Lower lobe of right lung (tissue), 2 donors: ENCODE data around the gene CATSPERD. TPM values are rescaled to one million over a fixed set of nuclear protein-coding genes. Genes with fewer than 3 reads are reported as not detected.
"Not testable (repeated sequence)": the region's sequence is repeated elsewhere in the genome, so short reads cannot be mapped to it uniquely, and the experiment has no call there.

Experiments
- ATAC-seq, 2 donors: fragments of 200-7000 bp; cut with Tn5 transposase; one replicate each; pipeline ENCODE4 v1.9.1; 2020 to 2022; ENCODE audit warnings: mild to moderate bottlenecking in 2 of 2, moderate library complexity in 2 of 2
- DNase-seq: peaks from one replicate; pipeline ENCODE4 v3.0.0-alpha.2; 2020
- H3K27ac ChIP-seq: fragments of 200-600 bp; one replicate; pipeline ENCODE4 v1.8.0; 2022
- H3K27me3 ChIP-seq: fragments of 200-600 bp; one replicate; pipeline ENCODE4 v1.8.0; 2022; ENCODE audit warnings: low read depth
- H3K36me3 ChIP-seq: fragments of 200-600 bp; one replicate; pipeline ENCODE4 v1.8.0; 2022; ENCODE audit warnings: mild to moderate bottlenecking
- H3K4me1 ChIP-seq: fragments of 200-600 bp; one replicate; pipeline ENCODE4 v1.8.0; 2022
- H3K4me3 ChIP-seq: fragments of 200-600 bp; one replicate; pipeline ENCODE4 v1.8.0; 2022; ENCODE audit warnings: mild to moderate bottlenecking
- H3K9me3 ChIP-seq: fragments of 200-600 bp; one replicate; pipeline ENCODE4 v1.8.0; 2022
- intact Hi-C: fragments of 100-400 bp; cut with DNase I; formaldehyde crosslinking; loops from one replicate; pipeline ENCODE4 v1.11.0; 2022
- total RNA-seq: library from RNA; stranded (reverse); fragmentation: NEBNext Ultra II Directional; extraction: Animal tissue kit (Norgen Biotek cat#: 25700); gene quantifications from one replicate; pipeline ENCODE4 v1.2.1, GENCODE V29; 2021
- TF ChIP-seq, protein P1 (sequence below): fragments of 200-600 bp; IDR thresholded peaks from one replicate; pipeline ENCODE4 v1.8.0; 2022; ENCODE audit warnings: antibody characterized with exemption, mild to moderate bottlenecking
- donor health status: DM: no; HTN: yes; CAD: no; lungs with severe emphysema.

CATSPERD gene
- total RNA-seq, 1 donor from 2014 or later: 6.4 TPM

DNA sequence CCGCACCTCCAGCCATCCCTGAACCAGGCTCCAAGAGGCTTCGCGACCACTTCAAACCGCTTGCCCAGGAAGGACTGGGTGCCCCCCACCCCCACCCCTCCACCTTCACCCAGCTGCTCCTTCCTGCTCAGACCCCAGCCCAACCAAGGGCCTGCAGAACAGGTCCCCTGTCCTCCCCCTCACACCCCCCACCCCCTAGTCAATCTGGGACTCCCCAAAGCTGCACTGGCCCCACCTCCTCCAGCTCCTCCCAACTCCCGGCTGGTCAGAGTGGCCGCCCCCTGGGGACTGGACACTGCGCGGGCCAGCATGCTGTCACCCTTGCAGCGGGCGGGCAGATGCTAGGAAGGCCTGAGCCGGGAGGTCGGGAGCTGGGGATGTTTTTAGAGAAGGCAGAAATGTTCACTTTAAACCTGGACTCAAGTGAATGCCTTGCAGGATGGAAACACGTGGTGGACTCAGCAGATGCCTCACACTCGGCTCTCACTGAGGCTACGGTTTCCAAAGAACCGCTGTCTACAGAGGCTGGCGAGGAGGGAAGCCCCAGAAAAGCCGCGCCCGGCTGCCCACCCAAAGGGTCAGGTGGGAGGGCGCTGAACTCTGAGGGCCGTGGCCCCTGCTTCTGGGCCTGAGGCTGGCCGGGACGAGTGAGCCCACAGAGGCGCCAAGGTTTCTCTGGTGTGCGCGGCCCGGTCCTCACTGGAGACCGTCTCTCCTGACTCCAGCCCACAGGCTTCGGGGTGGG is 22.4 kb upstream of the CATSPERD start:
- intact Hi-C loops: no loop called here
- H3K36me3 ChIP-seq: peaks cover 78% of the 10 kb centered on the region
- no peak for DNase-seq

DNA sequence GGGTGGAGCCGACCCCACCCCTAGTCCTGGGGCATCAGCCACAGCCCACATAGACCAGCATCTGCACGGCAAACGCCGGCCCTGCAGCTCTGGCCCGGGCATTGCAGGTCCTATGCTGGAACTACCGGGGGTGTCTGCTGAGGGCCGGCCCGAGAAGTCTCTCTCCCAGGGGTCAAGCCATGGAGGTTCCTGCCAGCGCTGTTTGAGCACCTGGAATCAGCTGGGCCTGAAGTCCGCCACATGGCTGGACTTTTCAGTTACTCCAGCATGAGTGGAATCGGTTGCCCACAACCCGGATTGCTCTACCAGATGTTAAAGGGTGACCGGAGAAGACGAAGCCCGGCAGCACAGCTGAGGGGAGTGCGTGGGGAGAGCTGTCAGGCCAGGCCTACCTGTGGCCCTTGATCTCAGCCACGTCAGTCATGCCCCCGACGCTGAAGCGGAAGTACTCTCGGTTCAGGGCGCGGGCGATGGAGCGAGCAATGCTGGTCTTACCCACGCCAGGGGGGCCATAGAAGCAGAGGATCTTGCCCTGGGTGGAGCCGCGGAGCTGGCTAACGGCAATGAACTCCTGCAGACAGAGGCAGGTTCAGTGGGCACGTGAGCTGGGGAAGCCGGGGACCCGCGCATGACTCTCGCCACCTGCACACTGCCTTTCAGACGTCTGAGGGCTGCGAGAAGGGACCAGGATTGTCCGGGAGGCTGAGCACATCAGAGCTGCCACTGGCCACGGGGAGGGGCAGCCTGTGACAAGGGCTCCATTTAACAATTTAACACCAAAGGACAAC is 21.6 kb upstream of the CATSPERD start:
- ATAC-seq (no peak), DNase-seq (no peak)
- Histone ChIP-seq H3K27ac (no peak overlapping the region), H3K4me3 (no peak overlapping the region), H3K27me3 (no peaks in the 10 kb centered on the region), H3K36me3 (peaks cover 78% of the 10 kb centered on the region), H3K4me1 (no peaks in the 10 kb centered on the region), H3K9me3 (no peaks in the 10 kb centered on the region)
- TF ChIP-seq, protein P1, sequence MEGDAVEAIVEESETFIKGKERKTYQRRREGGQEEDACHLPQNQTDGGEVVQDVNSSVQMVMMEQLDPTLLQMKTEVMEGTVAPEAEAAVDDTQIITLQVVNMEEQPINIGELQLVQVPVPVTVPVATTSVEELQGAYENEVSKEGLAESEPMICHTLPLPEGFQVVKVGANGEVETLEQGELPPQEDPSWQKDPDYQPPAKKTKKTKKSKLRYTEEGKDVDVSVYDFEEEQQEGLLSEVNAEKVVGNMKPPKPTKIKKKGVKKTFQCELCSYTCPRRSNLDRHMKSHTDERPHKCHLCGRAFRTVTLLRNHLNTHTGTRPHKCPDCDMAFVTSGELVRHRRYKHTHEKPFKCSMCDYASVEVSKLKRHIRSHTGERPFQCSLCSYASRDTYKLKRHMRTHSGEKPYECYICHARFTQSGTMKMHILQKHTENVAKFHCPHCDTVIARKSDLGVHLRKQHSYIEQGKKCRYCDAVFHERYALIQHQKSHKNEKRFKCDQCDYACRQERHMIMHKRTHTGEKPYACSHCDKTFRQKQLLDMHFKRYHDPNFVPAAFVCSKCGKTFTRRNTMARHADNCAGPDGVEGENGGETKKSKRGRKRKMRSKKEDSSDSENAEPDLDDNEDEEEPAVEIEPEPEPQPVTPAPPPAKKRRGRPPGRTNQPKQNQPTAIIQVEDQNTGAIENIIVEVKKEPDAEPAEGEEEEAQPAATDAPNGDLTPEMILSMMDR: no peak
- intact Hi-C loops: no loop called here

More for the DNA sequence above, 22.4 kb upstream of the CATSPERD start:
- Histone ChIP-seq H3K4me3 (no peak overlapping the region), H3K9me3 (no peaks in the 10 kb centered on the region), H3K4me1 (no peaks in the 10 kb centered on the region), H3K27me3 (no peaks in the 10 kb centered on the region), H3K27ac (no peak overlapping the region)
- TF ChIP-seq, protein P1: no peak
- ATAC-seq: no peak

DNA sequence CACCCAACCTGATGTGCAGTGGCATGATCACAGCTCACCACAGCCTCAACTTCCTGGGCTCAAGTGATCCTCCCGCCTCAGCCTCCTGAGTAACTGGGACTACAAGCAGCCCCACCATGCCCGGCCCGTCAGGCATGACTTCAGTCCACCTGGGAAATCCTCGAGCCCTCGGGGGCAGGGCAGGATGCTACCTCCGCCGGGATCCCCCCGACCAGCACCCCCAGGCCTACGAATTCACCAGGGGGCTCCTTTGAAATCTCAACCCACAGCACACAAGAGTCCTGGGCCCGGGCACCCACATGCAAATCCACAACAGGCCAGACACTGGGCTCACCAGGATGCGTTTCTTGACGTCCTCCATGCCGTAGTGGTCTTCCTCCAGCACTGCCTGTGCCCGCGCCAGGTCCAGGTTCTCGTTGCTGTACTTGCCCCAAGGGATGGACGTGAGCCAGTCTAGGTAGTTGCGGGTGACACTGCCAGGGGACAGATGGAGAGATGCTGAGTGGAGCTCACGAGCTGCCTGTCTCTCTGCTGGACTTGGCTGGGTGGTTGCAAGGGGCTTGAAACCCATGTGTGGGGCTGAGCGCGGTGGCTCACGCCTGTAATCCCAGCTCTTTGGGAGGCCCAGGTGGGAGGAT is 19.9 kb upstream of the CATSPERD start:
- intact Hi-C loops: no loop called here
- no peak for DNase-seq

DNA sequence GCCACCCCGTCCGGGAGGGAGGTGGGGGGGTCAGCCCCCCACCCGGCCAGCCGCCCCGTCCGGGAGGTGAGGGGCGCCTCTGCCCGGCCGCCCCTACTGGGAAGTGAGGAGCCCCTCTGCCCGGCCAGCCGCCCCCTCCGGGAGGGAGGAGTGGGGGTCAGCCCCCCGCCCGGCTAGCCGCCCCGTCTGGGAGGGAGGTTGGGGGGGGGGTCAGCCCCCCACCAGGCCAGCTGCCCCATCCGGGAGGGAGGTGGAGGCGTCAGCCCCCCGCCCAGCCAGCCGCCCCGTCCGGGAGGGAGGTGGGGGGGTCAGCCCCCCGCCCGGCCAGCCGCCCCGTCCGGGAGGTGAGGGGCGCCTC is 18.4 kb upstream of the CATSPERD start:
- H3K4me3 ChIP-seq, H3K27me3 ChIP-seq, DNase-seq, H3K9me3 ChIP-seq, ATAC-seq, H3K4me1 ChIP-seq, intact Hi-C loops, H3K27ac ChIP-seq: not testable (repeated sequence)
- peaks cover 78% of the 10 kb centered on the region for H3K36me3 ChIP-seq

More for the DNA sequence above, 19.9 kb upstream of the CATSPERD start:
- ATAC-seq: no peak
- TF ChIP-seq, protein P1: no peak
- Histone ChIP-seq H3K27ac (no peak overlapping the region), H3K4me3 (no peak overlapping the region), H3K27me3 (no peaks in the 10 kb centered on the region), H3K4me1 (no peaks in the 10 kb centered on the region), H3K9me3 (no peaks in the 10 kb centered on the region), H3K36me3 (peaks cover 78% of the 10 kb centered on the region)

DNA sequence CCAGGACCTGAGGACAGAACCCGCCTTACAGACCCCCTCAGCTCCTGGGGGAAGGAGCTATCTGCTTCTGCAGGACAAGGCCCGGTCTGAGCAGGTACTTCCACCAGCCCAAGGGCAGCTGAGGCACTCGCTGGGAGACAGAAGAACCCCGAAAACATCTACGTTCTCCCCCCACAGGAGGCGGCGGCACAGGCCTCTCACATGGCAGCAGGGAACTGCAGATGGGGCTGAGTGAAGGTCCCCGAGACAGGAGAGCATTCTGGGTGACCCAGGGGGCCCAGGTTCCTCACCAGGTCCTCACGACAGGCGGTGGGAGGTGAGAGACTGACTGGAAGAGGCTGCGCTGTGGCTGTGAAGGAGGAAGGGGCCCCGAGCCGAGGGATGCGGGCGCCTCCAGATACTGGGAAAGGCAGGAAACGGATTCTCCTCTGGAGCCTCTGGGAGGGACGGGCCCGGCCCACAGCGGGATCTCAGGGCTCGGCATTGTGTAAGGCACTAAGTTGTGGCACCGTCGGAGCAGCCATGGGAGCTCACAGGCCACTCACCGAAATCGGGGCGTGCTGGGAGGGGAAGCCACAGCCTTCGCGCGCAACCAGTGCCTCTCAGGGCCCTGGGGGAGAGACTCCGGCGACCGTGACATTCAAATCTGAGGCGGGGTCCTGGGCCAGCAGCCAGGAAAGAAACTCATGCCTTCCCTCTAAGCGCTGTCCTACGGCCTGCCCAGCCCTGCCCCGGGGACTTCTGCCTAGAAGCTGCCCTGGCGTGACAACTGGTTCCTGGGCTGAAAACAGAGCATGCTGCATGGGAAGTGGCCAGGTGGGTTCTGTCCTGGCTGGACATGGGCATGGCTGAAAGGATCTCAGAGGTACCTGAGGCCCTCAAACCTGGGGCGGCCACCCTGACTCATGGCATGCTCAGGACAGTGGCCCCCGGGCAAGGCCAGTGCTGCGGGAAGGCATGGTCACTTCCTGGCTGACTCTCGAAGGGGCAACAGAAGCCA is 16.3 kb upstream of the CATSPERD start:
- Histone ChIP-seq H3K27me3 (no peaks in the 10 kb centered on the region), H3K9me3 (no peaks in the 10 kb centered on the region), H3K36me3 (peaks cover 82% of the 10 kb centered on the region), H3K27ac (no peak overlapping the region), H3K4me1 (no peaks in the 10 kb centered on the region), H3K4me3 (no peak overlapping the region)
- ATAC-seq (no peak), DNase-seq (no peak)
- intact Hi-C loops: no loop called here
- TF ChIP-seq, protein P1: no peak
